Measurements from ENCODE around the gene MAD1L1. TPM values are rescaled to one million over a fixed set of nuclear protein-coding genes. Genes with fewer than 3 reads are reported as not detected.

The MAD1L1 gene
- total and polyA plus RNA-seq, 2 of the 8 experiments (the other 6 are each of a cell fraction or from before 2014, with no cell fraction given): 40.4 to 44.6 TPM

DNA sequence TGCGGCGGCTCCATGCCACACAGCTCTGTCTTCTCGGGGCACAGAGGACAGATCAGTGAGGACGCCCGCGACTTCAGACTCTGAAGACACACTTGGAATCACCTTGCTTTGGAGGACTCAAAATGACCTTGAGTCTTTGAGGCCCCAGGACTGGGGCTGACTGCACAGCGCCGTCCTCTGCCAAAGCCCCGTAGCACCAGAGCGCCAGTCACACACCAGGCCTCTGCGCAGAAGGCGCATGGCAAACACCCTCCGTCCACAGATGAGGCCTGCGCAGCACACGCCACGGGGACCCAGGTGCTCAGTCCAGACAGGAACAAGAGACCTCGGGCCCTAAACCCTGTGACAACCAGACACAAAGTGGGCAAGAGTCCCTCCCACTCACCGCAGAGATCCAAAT is 134.7 kb downstream of the MAD1L1 start:
- H4K8ac ChIP-seq (ENCODE audit: extremely low read depth, insufficient read depth, low read length): peak overlapping the region; percentile 38; the same call in 1 of the 2 replicates
- no peak overlapping the region for H2BK15ac ChIP-seq (ENCODE audit: low read length)
- no peak overlapping the region for H3K56ac ChIP-seq (replicated peaks; ENCODE audit: insufficient read length, low read depth, low read length)
- no peak overlapping the region for H3K23ac ChIP-seq (ENCODE audit: insufficient read length)
- CTCF ChIA-PET (ENCODE audit: partially characterized antibody): interaction anchor here (1.4 kb wide), 2 partner anchors 12 to 96 kb away, joined by 3 to 6 read pairs; no protein-coding TSS in a partner anchor
- no peaks in the 10 kb centered on the region for H3K27me3 ChIP-seq (replicated peaks in 1 of 4; ENCODE audit: control insufficient read depth in 3 of 4, extremely low read depth in 1 of 4, insufficient read depth in 3 of 4, low read length in 3 of 4)
- H2BK120ac ChIP-seq (replicated peaks; ENCODE audit: low read depth, low read length): no peak overlapping the region
- no peak overlapping the region for H4K91ac ChIP-seq (replicated peaks; ENCODE audit: insufficient read length, low read length)
- no peaks in the 10 kb centered on the region for H3K9me3 ChIP-seq (ENCODE audit: insufficient read depth in 2 of 2, low read depth in 1 of 2, low read length in 1 of 2)
- POLR2A ChIA-PET (ENCODE audit: partially characterized antibody): no interaction called here
- no peak overlapping the region for H3K14ac ChIP-seq (ENCODE audit: insufficient read length)
- peaks cover 20% of the 10 kb centered on the region for H3K79me1 ChIP-seq (ENCODE audit: low read depth, low read length)
- no peak overlapping the region for H3K27ac ChIP-seq (ENCODE audit: low read depth, low read length)
- no peak overlapping the region for H3K4me3 ChIP-seq (ENCODE audit: extremely low read depth in 1 of 4, insufficient read depth in 2 of 4, low read depth in 3 of 4, low read length in 4 of 4)
- H3K4ac ChIP-seq (replicated peaks; ENCODE audit: insufficient read length, low read depth, low read length): no peak overlapping the region
- FAIRE-seq (no peak), DNase-seq (ENCODE audit: low read depth in 1 of 2, low spot score in 2 of 2) (no peak)
- no peak overlapping the region for H2BK12ac ChIP-seq (ENCODE audit: low read depth, low read length)
- TF ChIP-seq SIRT6 (IDR thresholded peaks at IDR 0.05; ENCODE audit: low read length) (no peak), GTF2F1 (IDR thresholded peaks at IDR 0.05; ENCODE audit: borderline replicate concordance, low read depth, low read length) (no peak), KDM4A (IDR thresholded peaks at IDR 0.05; ENCODE audit: low read depth, low read length, severe bottlenecking) (no peak), JUND (IDR thresholded peaks at IDR 0.05; ENCODE audit: low read length) (no peak), YY1 (IDR thresholded peaks at IDR 0.05; ENCODE audit: low read depth, low read length) (no peak), FOSL1 (IDR thresholded peaks at IDR 0.05; ENCODE audit: insufficient read depth, low read depth, low read length) (no peak), HDAC2 (IDR thresholded peaks at IDR 0.05; ENCODE audit: borderline replicate concordance in 1 of 2, low read depth in 2 of 2, low read length in 2 of 2) (no peak)
- H4K20me1 ChIP-seq (replicated peaks in 1 of 2; ENCODE audit: control insufficient read depth in 1 of 2, insufficient read depth in 2 of 2, low read length in 2 of 2): peaks cover 6 to 12% of the 10 kb centered on the region in 2 experiments
- H2BK5ac ChIP-seq (ENCODE audit: low read depth, low read length): peak overlapping the region; percentile 78; the same call in 1 of the 2 replicates
- H2BK20ac ChIP-seq (ENCODE audit: low read length): no peak overlapping the region
- H4K5ac ChIP-seq (ENCODE audit: insufficient read length, low read depth, low read length): no peak overlapping the region
- H2AK5ac ChIP-seq (ENCODE audit: low read depth, low read length): no peak overlapping the region
- peaks cover 6% of the 10 kb centered on the region; the same call in 1 of the 2 replicates for H3K23me2 ChIP-seq (ENCODE audit: low read depth, low read length)
- no peak overlapping the region for H3K9ac ChIP-seq (replicated peaks in 1 of 4; ENCODE audit: extremely low read depth in 1 of 4, low read depth in 3 of 4, low read length in 3 of 4)
- H3K4me2 ChIP-seq (ENCODE audit: insufficient read depth in 1 of 2, low read depth in 2 of 2, low read length in 2 of 2): no peak overlapping the region
- H3K18ac ChIP-seq (ENCODE audit: extremely low read depth, low read length): no peak overlapping the region
- no peaks in the 10 kb centered on the region for H3K4me1 ChIP-seq (replicated peaks in 1 of 4; ENCODE audit: control insufficient read depth in 3 of 4, insufficient read depth in 4 of 4, low read length in 3 of 4)
- H2AFZ ChIP-seq (ENCODE audit: low read length): no peak overlapping the region
- peaks cover 0 to 7% of the 10 kb centered on the region in 2 experiments; a peak in 1 of 4 replicates for H3K79me2 ChIP-seq (ENCODE audit: control insufficient read depth in 1 of 2, insufficient read depth in 2 of 2, low read length in 2 of 2)
- no peaks in the 10 kb centered on the region; a peak in 1 of 8 replicates for H3K36me3 ChIP-seq (ENCODE audit: control insufficient read depth in 2 of 4, insufficient read depth in 4 of 4, low read length in 3 of 4)
- 91% methylated on average over 18 of the region's 18 CpGs; no CpG with 5 or more reads in 1 of the 2 experiments for WGBS, 2 experiments (ENCODE audit: extremely low coverage in 1 of 2, insufficient coverage in 1 of 2, insufficient read length in 1 of 2, insufficient replicate concordance in 2 of 2, low coverage in 1 of 2, low lambda C conversion rate in 2 of 2, missing lambda C conversion rate in 1 of 2)
